GM12878 (cell line): ENCODE results near the gene ASB8.

ENCODE experiments used
- BHLHE40 ChIP-seq, 2 experiments: fragments of 450-650 bp in 1 of 2; IDR thresholded peaks; 2 replicates each; pipeline ENCODE4 v1.6.1; 2011 to 2017; ENCODE audit warnings: low read depth in 2 of 2, borderline replicate concordance in 1 of 2, improper control_type of control experiment in 1 of 2, low read length in 1 of 2, mild to moderate bottlenecking in 1 of 2
- EZH2 ChIP-seq: IDR thresholded peaks from 2 replicates; pipeline ENCODE4 v1.6.1; 2012; ENCODE audit warnings: low read depth, mild to moderate bottlenecking, control low read depth, inconsistent platforms, low read length, borderline replicate concordance; ENCODE audit not compliant: control insufficient read depth
- SIX5 ChIP-seq: IDR thresholded peaks from 2 replicates; pipeline ENCODE4 v1.6.1; 2011; ENCODE audit warnings: mild to moderate bottlenecking, low read depth, low read length, moderate library complexity; ENCODE audit not compliant: severe bottlenecking
- TCF12 ChIP-seq: IDR thresholded peaks from 2 replicates; pipeline ENCODE4 v1.6.1; 2011; ENCODE audit warnings: low read depth, mild to moderate bottlenecking, low read length
- TF ChIP-seq, protein P1 (sequence below), 3 experiments: IDR thresholded peaks in 2 of 3; conservative IDR thresholded peaks in 1 of 3; 2 replicates each; pipeline ENCODE4 v1.5.1; 2011; ENCODE audit warnings: low read depth in 3 of 3, low read length in 3 of 3, mild to moderate bottlenecking in 3 of 3, control low read depth in 2 of 3, moderate library complexity in 2 of 3, inconsistent platforms in 1 of 3, mixed read lengths in 1 of 3; ENCODE audit not compliant: control insufficient read depth in 2 of 3, insufficient read depth in 1 of 3; ENCODE audit errors: extremely low read depth in 1 of 3

DNA sequence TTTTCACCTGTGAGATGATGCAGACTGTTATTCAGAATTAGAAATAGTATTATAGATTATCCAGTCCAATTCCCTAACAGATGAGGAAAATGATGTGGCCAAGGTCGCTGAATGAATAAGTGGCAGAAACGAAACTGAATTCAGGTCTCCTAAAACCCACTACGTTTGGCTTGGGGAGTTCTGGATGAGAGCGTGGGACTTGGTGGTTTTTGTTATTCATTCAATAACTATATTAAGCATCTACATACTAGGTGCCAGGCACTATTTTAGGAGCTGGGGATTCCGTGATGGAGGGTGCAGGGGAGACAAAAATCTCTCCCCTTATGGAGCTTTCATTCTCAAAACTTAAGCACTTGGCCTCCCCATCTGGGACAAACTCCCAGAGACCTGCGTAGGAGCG is 25.3 kb upstream of the ASB8 start:
- no peak for TF ChIP-seq BHLHE40 (IDR thresholded peaks at IDR 0.05; ENCODE audit: borderline replicate concordance in 1 of 2, low read depth in 2 of 2, low read length in 1 of 2)
- no peak for TF ChIP-seq SIX5
- no peak for TF ChIP-seq EZH2
- TF ChIP-seq, protein P1, sequence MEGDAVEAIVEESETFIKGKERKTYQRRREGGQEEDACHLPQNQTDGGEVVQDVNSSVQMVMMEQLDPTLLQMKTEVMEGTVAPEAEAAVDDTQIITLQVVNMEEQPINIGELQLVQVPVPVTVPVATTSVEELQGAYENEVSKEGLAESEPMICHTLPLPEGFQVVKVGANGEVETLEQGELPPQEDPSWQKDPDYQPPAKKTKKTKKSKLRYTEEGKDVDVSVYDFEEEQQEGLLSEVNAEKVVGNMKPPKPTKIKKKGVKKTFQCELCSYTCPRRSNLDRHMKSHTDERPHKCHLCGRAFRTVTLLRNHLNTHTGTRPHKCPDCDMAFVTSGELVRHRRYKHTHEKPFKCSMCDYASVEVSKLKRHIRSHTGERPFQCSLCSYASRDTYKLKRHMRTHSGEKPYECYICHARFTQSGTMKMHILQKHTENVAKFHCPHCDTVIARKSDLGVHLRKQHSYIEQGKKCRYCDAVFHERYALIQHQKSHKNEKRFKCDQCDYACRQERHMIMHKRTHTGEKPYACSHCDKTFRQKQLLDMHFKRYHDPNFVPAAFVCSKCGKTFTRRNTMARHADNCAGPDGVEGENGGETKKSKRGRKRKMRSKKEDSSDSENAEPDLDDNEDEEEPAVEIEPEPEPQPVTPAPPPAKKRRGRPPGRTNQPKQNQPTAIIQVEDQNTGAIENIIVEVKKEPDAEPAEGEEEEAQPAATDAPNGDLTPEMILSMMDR (IDR thresholded peaks at IDR 0.05 in 2 of 3, conservative IDR thresholded peaks at IDR 0.05 in 1 of 3; ENCODE audit: control insufficient read depth in 2 of 3, extremely low read depth in 1 of 3, insufficient read depth in 1 of 3, low read depth in 3 of 3, low read length in 3 of 3): no peak
- TF ChIP-seq TCF12: no peak
